Left ventricle myocardium superior (tissue), 1 donor: ENCODE data around the gene RNASEH2C. TPM values are rescaled to one million over a fixed set of nuclear protein-coding genes. Genes with fewer than 3 reads are reported as not detected.
"Not testable (repeated sequence)": the region's sequence is repeated elsewhere in the genome, so short reads cannot be mapped to it uniquely, and the experiment has no call there.

ENCODE experiments used
- ATAC-seq: fragments of 200-7000 bp; cut with Tn5 transposase; one replicate; pipeline ENCODE4 v1.9.1; 2020; ENCODE audit warnings: mild to moderate bottlenecking, moderate library complexity
- DNase-seq: peaks from one replicate; pipeline ENCODE4 v3.0.0-alpha.2; 2020
- intact Hi-C: fragments of 100-400 bp; cut with micrococcal nuclease; formaldehyde crosslinking; loops from one replicate; pipeline ENCODE4 v1.11.0; 2022
- long read RNA-seq: library from polyadenylated mRNA; unstranded; transcript quantifications from one replicate; pipeline ENCODE4 v2.0.0, GENCODE V29; 2021
- total RNA-seq: library from RNA; stranded (reverse); fragmentation: NEBNext Ultra II Directional; extraction: Animal tissue kit (Norgen Biotek cat#: 25700); gene quantifications from one replicate; pipeline ENCODE4 v1.2.1, GENCODE V29; 2021
- donor health status: DM: no; HTN: yes; CAD: no; lungs with severe emphysema.

RNASEH2C gene
- total RNA-seq = 42.4 TPM
- long read RNA-seq, transcript RNASEH2C-203 (3 exons, 2,798 nt) = minor isoform, 7 of 39 reads
- long read RNA-seq, transcript RNASEH2C-201 (4 exons, 2,794 nt) = major isoform, 22 of 39 reads
- long read RNA-seq, partial matches to known transcripts = 5 of 39 reads
- long read RNA-seq, other reads (novel, unspliced or antisense) = 2 of 39 reads

- intact Hi-C loops = no loop called here
- peak; percentile 92 for DNase-seq
- peak; percentile 97 for ATAC-seq
These were observed at the start of gene RNASEH2C for GRCh38 chr11:65720211-65720934. Gene RNASEH2C, minus strand, starts transcription at chr11:65720798. Its CDS starts 40 bp downstream, at chr11:65720758.

- ATAC-seq, intact Hi-C loops, DNase-seq: not testable (repeated sequence)
These were observed 47.2 kb upstream of the RNASEH2C start for GRCh38 chr11:65767806-65768205.

GRCh38 chr11:65767406-65767805, 46.8 kb upstream of the RNASEH2C start:
- intact Hi-C loops = no loop called here
- ATAC-seq = no peak
- DNase-seq = no peak

GRCh38 chr11:65766535-65766934, 45.9 kb upstream of the RNASEH2C start:
- DNase-seq (no peak), ATAC-seq (no peak)
- intact Hi-C loops = no loop called here

GRCh38 chr11:65764434-65764833, 43.8 kb upstream of the RNASEH2C start:
- intact Hi-C loops = no loop called here
- no peak for ATAC-seq
- no peak for DNase-seq

GRCh38 chr11:65762816-65763215, 42.2 kb upstream of the RNASEH2C start:
- ATAC-seq, DNase-seq, intact Hi-C loops: not testable (repeated sequence)

- DNase-seq, ATAC-seq, intact Hi-C loops: not testable (repeated sequence)
These were observed 41.6 kb upstream of the RNASEH2C start for GRCh38 chr11:65762169-65762568.

- DNase-seq = no peak
- intact Hi-C loops = no loop called here
- ATAC-seq = no peak
These were observed 24.5 kb upstream of the RNASEH2C start for GRCh38 chr11:65745049-65745448.

GRCh38 chr11:65744699-65745042, 24.1 kb upstream of the RNASEH2C start:
- ATAC-seq (no peak), DNase-seq (no peak)
- intact Hi-C loops = no loop called here

GRCh38 chr11:65744026-65744698, 23.6 kb upstream of the RNASEH2C start:
- peak; percentile 46 for DNase-seq
- peak; percentile 73 for ATAC-seq
- intact Hi-C loops = no loop called here

GRCh38 chr11:65743681-65744025, 23.1 kb upstream of the RNASEH2C start:
- no peak for DNase-seq
- intact Hi-C loops = no loop called here
- ATAC-seq = no peak

GRCh38 chr11:65742353-65742752, 21.8 kb upstream of the RNASEH2C start:
- intact Hi-C loops = no loop called here
- DNase-seq (no peak), ATAC-seq (no peak)

- no peak for ATAC-seq
- intact Hi-C loops = no loop called here
- no peak for DNase-seq
These were observed 20.6 kb upstream of the RNASEH2C start for GRCh38 chr11:65741185-65741584.

- intact Hi-C loops = no loop called here
- ATAC-seq (no peak), DNase-seq (no peak)
These were observed 18.4 kb upstream of the RNASEH2C start for GRCh38 chr11:65739022-65739421.

- ATAC-seq (no peak), DNase-seq (no peak)
- intact Hi-C loops = no loop called here
These were observed 16.2 kb upstream of the RNASEH2C start for GRCh38 chr11:65736810-65737209.

GRCh38 chr11:65735111-65735510, 14.5 kb upstream of the RNASEH2C start:
- intact Hi-C loops, ATAC-seq: not testable (repeated sequence)

GRCh38 chr11:65730461-65730860, 9.9 kb upstream of the RNASEH2C start:
- no peak for ATAC-seq
- no peak for DNase-seq
- intact Hi-C loops = no loop called here

More at GRCh38 chr11:65735111-65735510, 14.5 kb upstream of the RNASEH2C start:
- not testable (repeated sequence) for DNase-seq

- intact Hi-C loops = no loop called here
- ATAC-seq (no peak), DNase-seq (no peak)
These were observed 7.3 kb upstream of the RNASEH2C start for GRCh38 chr11:65727865-65728264.

GRCh38 chr11:65726660-65727059, 6.1 kb upstream of the RNASEH2C start:
- DNase-seq = no peak
- intact Hi-C loops = no loop called here
- ATAC-seq = no peak

GRCh38 chr11:65722261-65722660, 1.7 kb upstream of the RNASEH2C start:
- DNase-seq = no peak
- ATAC-seq = no peak
- intact Hi-C loops = no loop called here

- intact Hi-C loops = no loop called here
- peak; percentile 41 for DNase-seq
- peak; percentile 10 for ATAC-seq
These were observed 757 bp downstream of the RNASEH2C start for GRCh38 chr11:65719871-65720210.
